ENCODE results near the gene DOLK. TPM values are rescaled to one million over a fixed set of nuclear protein-coding genes. Genes with fewer than 3 reads are reported as not detected.

The DOLK gene
- total RNA-seq, 3 donors from 2014 or later: 8.7 to 9.9 (median 9.7) TPM

- TF ChIP-seq CTCF (IDR thresholded peaks at IDR 0.05): no peak
- ATAC-seq: peak; percentile 61
- Histone ChIP-seq H3K9me3 (no peaks in the 10 kb centered on the region), H3K36me3 (ENCODE audit: low read depth) (no peaks in the 10 kb centered on the region), H3K4me3 (no peak overlapping the region), H3K4me1 (ENCODE audit: low read depth) (peaks cover 14% of the 10 kb centered on the region)
- intact Hi-C loops (cut with DNase I, micrococcal nuclease): no loop called here
- peak in 2 of 3 donors; percentile 37 to 56 for DNase-seq
Measured at GRCh38 chr9:128899566-128900322, 47.7 kb downstream of the DOLK start.

DNA sequence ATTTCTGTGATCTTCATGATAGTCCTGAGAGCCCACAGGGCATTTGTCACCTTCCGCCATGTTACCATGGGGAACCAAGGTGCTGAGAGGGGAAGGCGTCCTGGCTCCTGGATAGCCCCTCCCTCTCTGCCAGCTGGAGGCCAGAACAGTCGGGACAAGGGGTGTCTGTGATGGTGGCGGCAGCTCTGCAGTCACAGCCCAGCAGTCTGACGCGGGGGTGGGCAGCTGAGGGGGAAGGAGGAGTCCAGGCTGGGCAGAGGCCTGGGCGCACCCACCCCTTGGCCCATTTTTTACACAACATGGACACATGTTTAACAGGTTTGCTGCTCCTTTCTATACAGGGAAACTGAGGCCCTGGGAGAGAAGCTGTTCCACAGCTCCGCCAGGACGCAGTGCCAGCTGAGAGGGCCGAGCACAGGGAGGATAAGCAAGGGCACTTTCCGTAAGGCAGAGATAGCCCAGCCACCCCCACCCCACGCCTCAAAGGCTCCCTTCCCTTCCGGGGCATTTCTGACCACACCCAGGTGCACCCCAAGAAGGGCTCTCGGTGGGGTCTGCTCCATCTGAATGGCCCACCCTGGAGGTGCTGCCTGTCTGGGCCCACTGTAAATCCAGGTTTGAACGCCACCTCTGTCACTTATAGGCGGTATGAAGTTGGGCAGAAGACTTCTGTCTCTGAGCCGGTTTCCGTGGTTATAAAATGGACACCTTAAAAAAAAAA lies 48.4 kb downstream of the DOLK start:
- no peaks in the 10 kb centered on the region for H3K9me3 ChIP-seq
- H3K4me1 ChIP-seq (ENCODE audit: low read depth): peaks cover 14% of the 10 kb centered on the region
- H3K4me3 ChIP-seq: no peak overlapping the region
- DNase-seq: no peak
- TF ChIP-seq CTCF (IDR thresholded peaks at IDR 0.05): no peak
- H3K36me3 ChIP-seq (ENCODE audit: low read depth): no peaks in the 10 kb centered on the region
- intact Hi-C loops (cut with DNase I, micrococcal nuclease): no loop called here
- no peak for ATAC-seq

DNA sequence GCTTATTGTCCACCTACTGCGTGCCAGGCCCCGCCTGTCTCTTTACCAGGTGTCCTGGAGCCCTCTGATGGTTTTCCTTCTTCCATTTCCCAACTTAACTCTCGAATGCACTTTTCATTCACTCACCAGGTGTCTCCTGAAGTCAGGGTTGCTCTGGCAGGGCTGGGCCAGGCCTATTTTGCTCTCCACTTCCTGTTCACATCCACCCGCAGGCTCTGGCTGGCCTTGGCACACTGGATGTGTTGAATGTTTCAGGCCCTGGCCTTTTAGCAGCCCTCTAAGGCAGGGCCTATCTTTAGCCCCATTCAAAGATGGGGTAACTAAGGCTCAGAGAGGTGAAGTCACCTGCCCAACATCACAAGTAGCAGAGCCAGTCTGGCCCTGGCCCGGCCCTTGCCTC lies 49.0 kb downstream of the DOLK start:
- Histone ChIP-seq H3K36me3 (ENCODE audit: low read depth) (no peaks in the 10 kb centered on the region), H3K4me1 (ENCODE audit: low read depth) (peaks cover 14% of the 10 kb centered on the region), H3K9me3 (no peaks in the 10 kb centered on the region), H3K4me3 (no peak overlapping the region)
- TF ChIP-seq CTCF (IDR thresholded peaks at IDR 0.05): no peak
- ATAC-seq (no peak), DNase-seq (no peak)
- intact Hi-C loops (cut with DNase I, micrococcal nuclease): no loop called here

- Histone ChIP-seq H3K4me1 (ENCODE audit: low read depth) (peaks cover 21% of the 10 kb centered on the region), H3K9me3 (no peaks in the 10 kb centered on the region), H3K36me3 (ENCODE audit: low read depth) (no peaks in the 10 kb centered on the region), H3K4me3 (no peak overlapping the region)
- TF ChIP-seq CTCF (IDR thresholded peaks at IDR 0.05): no peak
- ATAC-seq: no peak
- intact Hi-C loops (cut with DNase I, micrococcal nuclease): no loop called here
- DNase-seq: no peak
Measured at GRCh38 chr9:128895556-128895955, 51.8 kb downstream of the DOLK start.

Other genes starting within 250 kb of the DOLK start
- 1 to 10 TPM; 2.5 to 4.9 (median 3.8) TPM for gene PKN3, start 245.1 kb downstream of the DOLK start, total RNA-seq
- 10 to 100 TPM; 33.0 to 89.5 (median 76.8) TPM for gene ZDHHC12, start 223.5 kb downstream of the DOLK start, total RNA-seq
- gene ZER1, start 175.7 kb downstream of the DOLK start, total RNA-seq: 10 to 100 TPM; 54.7 to 71.3 (median 68.8) TPM
- gene TBC1D13, start 160.3 kb downstream of the DOLK start, total RNA-seq: 10 to 100 TPM; 20.6 to 30.6 (median 25.9) TPM
- gene ENDOG, start 129.1 kb downstream of the DOLK start, total RNA-seq: 10 to 100 TPM; 30.2 to 56.1 (median 37.9) TPM
- 10 to 100 TPM; 31.6 to 35.5 (median 31.7) TPM for gene SPOUT1, start 117.8 kb downstream of the DOLK start, total RNA-seq
- gene KYAT1, start 65.7 kb downstream of the DOLK start, total RNA-seq: 1 to 10 TPM; 1.9 to 6.4 (median 2.9) TPM
- gene LRRC8A, start 65.5 kb downstream of the DOLK start, total RNA-seq: 10 to 100 TPM; 25.3 to 48.5 (median 25.4) TPM
- gene PHYHD1, start 26.6 kb downstream of the DOLK start, total RNA-seq: 10 to 100 TPM in 1 of 3 donors, 1 to 10 TPM in 2; 2.2 to 19.0 (median 5.2) TPM
- gene NUP188, start 96 bp upstream of the DOLK start, total RNA-seq: 10 to 100 TPM; 24.4 to 36.7 (median 30.4) TPM
- 100 to 1,000 TPM; 107 to 158 (median 128) TPM for gene SH3GLB2, start 80.7 kb upstream of the DOLK start, total RNA-seq
- gene MIGA2, start 89.0 kb upstream of the DOLK start, total RNA-seq: 10 to 100 TPM; 56.2 to 89.4 (median 57.1) TPM
- gene DOLPP1, start 133.5 kb upstream of the DOLK start, total RNA-seq: 10 to 100 TPM; 27.6 to 59.7 (median 48.3) TPM
- 10 to 100 TPM; 62.0 to 86.5 (median 71.2) TPM for gene CRAT, start 163.2 kb upstream of the DOLK start, total RNA-seq
- 100 to 1,000 TPM in 2 of 3 donors, 10 to 100 TPM in 1; 95.3 to 109 (median 109) TPM for gene PTPA, start 163.8 kb upstream of the DOLK start, total RNA-seq
- 1 to 10 TPM; 5.8 to 8.2 (median 8.0) TPM for gene IER5L, start 230.7 kb upstream of the DOLK start, total RNA-seq

Measured in mucosa of descending colon (tissue), 3 donors.